Neuronal stem cell (in vitro differentiated cells): ENCODE results near the gene MDK.
A peak's percentile ranks its signal among the peaks of the same experiment; 100 is the strongest.

Source experiments
- DNase-seq: peaks from one replicate; pipeline ENCODE4 v3.0.0-alpha.2; 2013; ENCODE audit warnings: low spot score
- H2AFZ ChIP-seq: one replicate; pipeline ENCODE4 v1.6.1; 2013; ENCODE audit warnings: mild to moderate bottlenecking, low read length, inconsistent platforms
- H2AK5ac ChIP-seq: 2 replicates; pipeline ENCODE4 v1.6.1; 2013; ENCODE audit warnings: low read depth, mild to moderate bottlenecking, inconsistent platforms, low read length, moderate library complexity, mixed read lengths
- H2BK120ac ChIP-seq: 2 replicates; pipeline ENCODE4 v1.6.1; 2013; ENCODE audit warnings: low read depth, mild to moderate bottlenecking, inconsistent platforms, low read length, moderate library complexity, mixed read lengths
- H2BK12ac ChIP-seq: one replicate; pipeline ENCODE4 v1.6.1; 2013; ENCODE audit warnings: low read length, inconsistent platforms
- H2BK15ac ChIP-seq: 2 replicates; pipeline ENCODE4 v1.6.1; 2013; ENCODE audit warnings: mild to moderate bottlenecking, low read length, inconsistent platforms, mixed read lengths
- H2BK5ac ChIP-seq: one replicate; pipeline ENCODE4 v1.6.1; 2013; ENCODE audit warnings: inconsistent platforms, mild to moderate bottlenecking, low read length, moderate library complexity
- H3K14ac ChIP-seq: one replicate; pipeline ENCODE4 v1.6.1; 2013; ENCODE audit warnings: low read length, inconsistent platforms
- H3K18ac ChIP-seq: 2 replicates; pipeline ENCODE4 v1.6.1; 2013; ENCODE audit warnings: low read length, inconsistent platforms
- H3K23ac ChIP-seq: 2 replicates; pipeline ENCODE4 v1.6.1; 2013; ENCODE audit warnings: low read depth, mild to moderate bottlenecking, mixed read lengths, low read length, inconsistent platforms; ENCODE audit not compliant: poor library complexity
- H3K27ac ChIP-seq: replicated peaks from 3 replicates; pipeline ENCODE4 v1.5.1; 2013; ENCODE audit warnings: low read length, inconsistent platforms
- H3K27me3 ChIP-seq, 3 experiments: 2 replicates each; pipeline ENCODE4 v1.6.1; 2013; ENCODE audit warnings: low read length in 3 of 3, mild to moderate bottlenecking in 2 of 3, inconsistent platforms in 1 of 3, low read depth in 1 of 3, mixed read lengths in 1 of 3, moderate library complexity in 1 of 3; ENCODE audit not compliant: control insufficient read depth in 3 of 3, insufficient read depth in 3 of 3
- H3K36me3 ChIP-seq, 2 donors: replicated peaks in 1 of 2; 2 replicates each; pipeline ENCODE4 v1.6.1; 2013; ENCODE audit warnings: low read length in 2 of 2; ENCODE audit not compliant: control insufficient read depth in 2 of 2, insufficient read depth in 2 of 2
- H3K4ac ChIP-seq: 2 replicates; pipeline ENCODE4 v1.6.1; 2013; ENCODE audit warnings: inconsistent platforms, mild to moderate bottlenecking, low read length, moderate library complexity
- H3K4me1 ChIP-seq, 2 donors: 1 replicate in 1 of 2; 2 replicates in 1 of 2; pipeline ENCODE4 v1.6.1; 2013; ENCODE audit warnings: low read length in 2 of 2, low read depth in 1 of 2; ENCODE audit not compliant: control insufficient read depth in 2 of 2, insufficient read depth in 1 of 2
- H3K4me2 ChIP-seq: one replicate; pipeline ENCODE4 v1.6.1; 2013; ENCODE audit warnings: mild to moderate bottlenecking, low read length, inconsistent platforms; ENCODE audit not compliant: insufficient read depth, poor library complexity, severe bottlenecking
- H3K4me3 ChIP-seq, 2 donors: 2 replicates each; pipeline ENCODE4 v1.5.1; 2013; ENCODE audit warnings: low read length in 2 of 2, mild to moderate bottlenecking in 2 of 2, inconsistent platforms in 1 of 2, moderate library complexity in 1 of 2
- H3K79me1 ChIP-seq: one replicate; pipeline ENCODE4 v1.6.1; 2013; ENCODE audit warnings: low read depth, mild to moderate bottlenecking, inconsistent platforms, low read length, moderate library complexity
- H3K9ac ChIP-seq: one replicate; pipeline ENCODE4 v1.6.1; 2013; ENCODE audit warnings: mild to moderate bottlenecking, low read depth, low read length, inconsistent platforms; ENCODE audit not compliant: poor library complexity
- H3K9me3 ChIP-seq, 2 donors: replicated peaks in 1 of 2; 2 replicates each; pipeline versions ENCODE3 to v1.6.1; 2013; ENCODE audit warnings: low read length in 2 of 2, mild to moderate bottlenecking in 2 of 2, inconsistent platforms in 1 of 2, low read depth in 1 of 2, mixed read lengths in 1 of 2, moderate library complexity in 1 of 2; ENCODE audit not compliant: control insufficient read depth in 2 of 2, insufficient read depth in 1 of 2
- H4K8ac ChIP-seq: one replicate; pipeline ENCODE4 v1.6.1; 2013; ENCODE audit warnings: low read depth, mild to moderate bottlenecking, inconsistent platforms, low read length, moderate library complexity
- H4K91ac ChIP-seq: one replicate; pipeline ENCODE4 v1.6.1; 2013; ENCODE audit warnings: low read length, low read depth, mild to moderate bottlenecking, inconsistent platforms; ENCODE audit not compliant: poor library complexity
- WGBS, 2 donors: extraction: QIAGEN DNeasy Blood & Tissue Kit; methylation state at CpG; one replicate each; pipeline ENCODE4 v1.1.7; 2013; ENCODE audit warnings: missing lambda C conversion rate in 2 of 2, mixed read lengths in 1 of 2; ENCODE audit not compliant: insufficient read length in 2 of 2, insufficient replicate concordance in 1 of 2; ENCODE audit errors: extremely low coverage in 2 of 2; 5-methylcytosine and 5-hydroxymethylcytosine counted together

Gene MDK

DNA sequence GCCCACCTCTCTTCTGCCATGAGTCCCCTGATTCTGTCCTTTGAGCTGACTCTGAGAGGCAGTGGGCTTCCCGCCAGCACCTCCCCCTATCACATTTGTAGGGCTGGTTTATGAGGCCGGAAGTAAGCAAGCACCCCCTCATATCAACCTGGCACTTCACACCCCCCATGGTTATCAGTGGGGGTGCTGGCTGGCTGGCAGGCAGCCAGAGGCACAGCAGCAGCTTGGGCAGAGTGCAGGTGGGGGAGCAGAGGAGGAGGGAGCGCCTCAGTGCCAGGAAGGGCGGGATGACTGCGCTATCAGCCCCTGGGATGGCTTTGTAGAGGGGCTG lies 33.0 kb downstream of the MDK start:
- H3K23ac ChIP-seq, result no peak overlapping the region
- no peak overlapping the region for H3K18ac ChIP-seq
- no peak overlapping the region for H3K4ac ChIP-seq
- no peak overlapping the region for H2BK15ac ChIP-seq
- H3K36me3 ChIP-seq, result peaks cover 16 to 64% of the 10 kb centered on the region in 2 donors
- peaks cover 6 to 13% of the 10 kb centered on the region in 2 donors for H3K4me1 ChIP-seq
- no peak overlapping the region for H3K9ac ChIP-seq
- H2AFZ ChIP-seq, result no peak overlapping the region
- no peaks in the 10 kb centered on the region for H3K27me3 ChIP-seq
- no peak overlapping the region for H2AK5ac ChIP-seq
- H3K14ac ChIP-seq, result no peak overlapping the region
- no peak overlapping the region for H2BK5ac ChIP-seq
- H4K91ac ChIP-seq, result no peak overlapping the region
- no peak overlapping the region for H3K4me2 ChIP-seq
- H4K8ac ChIP-seq, result no peak overlapping the region
- DNase-seq, result no peak
- no peaks in the 10 kb centered on the region for H3K79me1 ChIP-seq
- H2BK120ac ChIP-seq, result no peak overlapping the region
- no peaks in the 10 kb centered on the region for H3K9me3 ChIP-seq
- no peak overlapping the region for H2BK12ac ChIP-seq
- no peak overlapping the region for H3K4me3 ChIP-seq
- no CpG with 5 or more reads among the region's 5 CpGs for WGBS, 2 donors
- H3K27ac ChIP-seq, result no peak overlapping the region

DNA sequence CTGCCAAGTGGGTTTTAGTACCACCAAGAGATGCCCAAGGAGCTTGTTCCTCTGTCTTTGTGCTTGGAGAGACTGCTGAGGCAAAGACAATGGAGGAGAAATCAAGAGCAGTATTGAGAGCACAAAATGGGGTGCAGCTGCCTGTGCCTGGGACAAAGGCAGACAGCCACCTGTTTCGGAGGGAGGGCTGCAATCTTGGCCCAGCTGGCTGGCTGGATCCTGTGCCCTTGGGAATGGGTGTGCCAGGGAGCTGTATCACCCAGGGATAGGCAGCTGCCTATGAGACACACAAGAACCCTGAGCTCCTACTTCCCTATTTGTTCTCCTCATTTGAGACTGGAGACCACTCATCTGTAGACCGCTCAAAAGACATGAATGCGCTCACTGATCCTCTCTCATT lies 33.4 kb downstream of the MDK start:
- Histone ChIP-seq H2BK12ac (no peak overlapping the region), H3K79me1 (no peaks in the 10 kb centered on the region), H3K4me2 (no peak overlapping the region), H2BK5ac (no peak overlapping the region), H3K18ac (no peak overlapping the region), H4K91ac (no peak overlapping the region), H3K14ac (no peak overlapping the region), H3K23ac (no peak overlapping the region), H4K8ac (no peak overlapping the region), H2AK5ac (no peak overlapping the region), H3K4ac (no peak overlapping the region), H2BK15ac (no peak overlapping the region), H3K4me3 (no peak overlapping the region), H3K4me1 (peaks cover 6 to 13% of the 10 kb centered on the region in 2 donors), H2AFZ (no peak overlapping the region), H3K9ac (peak overlapping the region; percentile 18), H2BK120ac (no peak overlapping the region), H3K9me3 (no peaks in the 10 kb centered on the region), H3K27me3 (no peaks in the 10 kb centered on the region), H3K36me3 (peaks cover 15 to 59% of the 10 kb centered on the region in 2 donors), H3K27ac (no peak overlapping the region)
- no CpG with 5 or more reads among the region's 3 CpGs for WGBS, 2 donors
- DNase-seq, result no peak

DNA sequence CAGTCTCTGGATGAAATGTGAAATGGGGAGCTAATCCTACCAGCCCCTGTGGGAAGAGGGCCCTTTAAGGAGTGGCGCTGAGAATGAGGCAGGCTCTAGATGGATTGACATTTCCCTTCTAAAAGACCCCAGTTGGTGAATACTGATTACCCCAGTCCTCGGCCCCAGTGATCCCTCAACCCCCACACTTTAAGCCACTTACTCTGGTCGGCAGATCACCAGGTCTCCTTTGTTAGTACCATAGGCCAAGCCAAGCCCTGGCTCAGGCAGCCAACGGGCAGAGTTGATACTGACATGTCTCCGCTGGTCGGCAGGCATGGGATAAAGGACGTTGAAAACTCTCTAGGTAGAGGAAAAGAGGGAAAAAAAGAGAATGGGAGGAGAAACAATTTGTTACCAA lies 36.2 kb downstream of the MDK start:
- H3K36me3 ChIP-seq, result peaks cover 15 to 60% of the 10 kb centered on the region in 2 donors
- no peak overlapping the region for H3K4ac ChIP-seq

DNA sequence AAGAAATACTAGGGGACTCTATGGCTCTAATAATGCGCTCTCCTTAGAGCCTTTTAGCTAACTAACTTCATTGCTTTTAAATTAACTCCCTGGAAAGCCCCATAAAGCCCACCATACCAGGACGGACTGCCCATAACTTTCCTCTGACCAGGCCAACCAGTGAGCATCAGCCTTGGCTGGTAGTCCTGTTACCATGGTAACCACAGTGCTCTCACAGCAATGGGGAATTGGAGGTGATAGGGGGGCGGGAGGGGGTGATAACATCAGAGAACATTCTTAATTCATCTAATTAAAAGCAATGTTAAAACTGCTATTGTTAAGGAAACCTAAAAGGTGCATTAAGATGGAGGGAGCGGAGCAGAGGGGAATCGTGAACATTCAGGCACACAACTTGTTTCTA lies 37.3 kb downstream of the MDK start:
- Histone ChIP-seq H4K8ac (no peak overlapping the region), H3K14ac (no peak overlapping the region), H2BK12ac (no peak overlapping the region), H2BK15ac (no peak overlapping the region), H3K9me3 (no peaks in the 10 kb centered on the region), H3K27me3 (no peaks in the 10 kb centered on the region), H3K23ac (no peak overlapping the region), H2BK120ac (no peak overlapping the region), H3K4me3 (no peak overlapping the region), H3K36me3 (peaks cover 11 to 56% of the 10 kb centered on the region in 2 donors), H3K79me1 (no peaks in the 10 kb centered on the region), H3K18ac (no peak overlapping the region), H3K4me1 (peaks cover 6 to 8% of the 10 kb centered on the region in 2 donors), H2BK5ac (no peak overlapping the region), H2AK5ac (no peak overlapping the region), H2AFZ (no peak overlapping the region), H4K91ac (no peak overlapping the region), H3K4me2 (no peak overlapping the region), H3K9ac (no peak overlapping the region), H3K27ac (no peak overlapping the region), H3K4ac (no peak overlapping the region)
- no peak for DNase-seq
- no CpG with 5 or more reads among the region's 5 CpGs for WGBS, 2 donors

More for the DNA sequence above, 36.2 kb downstream of the MDK start:
- Histone ChIP-seq H3K9ac (no peak overlapping the region), H3K23ac (no peak overlapping the region), H3K79me1 (no peaks in the 10 kb centered on the region), H2BK120ac (no peak overlapping the region), H3K27me3 (no peaks in the 10 kb centered on the region), H3K4me2 (no peak overlapping the region), H2BK12ac (no peak overlapping the region), H2AFZ (no peak overlapping the region), H4K8ac (no peak overlapping the region), H4K91ac (no peak overlapping the region), H3K27ac (no peak overlapping the region), H2AK5ac (no peak overlapping the region), H2BK5ac (no peak overlapping the region), H3K9me3 (no peaks in the 10 kb centered on the region), H3K14ac (no peak overlapping the region), H3K4me3 (no peak overlapping the region), H2BK15ac (no peak overlapping the region), H3K18ac (no peak overlapping the region), H3K4me1 (peaks cover 6 to 8% of the 10 kb centered on the region in 2 donors)
- no CpG with 5 or more reads among the region's 7 CpGs for WGBS, 2 donors
- peak; percentile 44 for DNase-seq
